ENCODE measurements around the gene GCC2.
"Not testable (repeated sequence)": the region's sequence is repeated elsewhere in the genome, so short reads cannot be mapped to it uniquely, and the experiment has no call there.

GRCh38 chr2:108525258-108525657, 76.3 kb downstream of the GCC2 start:
- not testable (repeated sequence) for TF ChIP-seq CTCF, EZH2, EZH2phosphoT487 (IDR thresholded peaks at IDR 0.05)
